Stomach (tissue), 9 donors: ENCODE data around the gene JPH2. TPM values are rescaled to one million over a fixed set of nuclear protein-coding genes. Genes with fewer than 3 reads are reported as not detected.
A peak's percentile ranks its signal among the peaks of the same experiment; 100 is the strongest.

Experiments
- DNase-seq, 2 donors: peaks; one replicate each; pipeline versions ENCODE4 v3.0.0 to v3.0.0-alpha.2; 2013 to 2019
- H3K27ac ChIP-seq, 5 donors: fragments of 200-600 bp in 4 of 5; sonication (generic) in 4 of 5; one replicate each; pipeline ENCODE4 v1.5.1; 2013 to 2019; ENCODE audit warnings: mild to moderate bottlenecking in 1 of 5, moderate library complexity in 1 of 5
- H3K27me3 ChIP-seq, 3 donors: fragments of 200-600 bp; sonication (generic); one replicate each; pipeline ENCODE4 v1.5.1; 2017 to 2019; ENCODE audit warnings: mixed run types in 1 of 3
- H3K36me3 ChIP-seq, 4 donors: fragments of 200-600 bp; sonication (generic); 1 replicate in 3 of 4; 2 replicates in 1 of 4; pipeline ENCODE4 v1.5.1; 2016 to 2019
- H3K4me1 ChIP-seq, 4 donors: fragments of 200-600 bp; sonication (generic); one replicate each; pipeline ENCODE4 v1.5.1; 2016 to 2019
- H3K4me3 ChIP-seq, 4 donors: fragments of 200-600 bp; sonication (generic) in 3 of 4; one replicate each; pipeline ENCODE4 v1.5.1; 2016 to 2019; ENCODE audit warnings: mild to moderate bottlenecking in 1 of 4
- H3K9me3 ChIP-seq, 4 donors: fragments of 200-600 bp; sonication (generic); one replicate each; pipeline ENCODE4 v1.5.1; 2016 to 2019
- CTCF ChIP-seq, 7 experiments: fragments of 450-650 bp in 4 of 7; fragments of 200-600 bp in 3 of 7; sonication (generic) in 3 of 7; IDR thresholded peaks; one replicate each; pipeline ENCODE4 v1.5.1; 2016 to 2019; ENCODE audit warnings: antibody characterized with exemption in 7 of 7, control low read depth in 2 of 7, mild to moderate bottlenecking in 1 of 7
- EP300 ChIP-seq: sonication (generic); formaldehyde crosslinking; IDR thresholded peaks from one replicate; pipeline ENCODE4 v1.6.1; 2017; ENCODE audit warnings: antibody characterized with exemption
- POLR2A ChIP-seq, 4 donors: fragments of 450-650 bp; IDR thresholded peaks; one replicate each; pipeline ENCODE4 v1.6.1; 2016; ENCODE audit warnings: antibody characterized with exemption in 4 of 4, control low read depth in 2 of 4, mild to moderate bottlenecking in 1 of 4, moderate library complexity in 1 of 4
- POLR2AphosphoS5 ChIP-seq, 3 donors: sonication (generic); formaldehyde crosslinking; IDR thresholded peaks; one replicate each; pipeline ENCODE4 v1.6.1; 2016; ENCODE audit warnings: antibody characterized with exemption in 3 of 3
- WGBS, 5 donors: extraction: QIAGEN DNeasy Blood & Tissue Kit in 3 of 5; methylation state at CpG; one replicate each; pipeline versions ENCODE4 v1.1.5 to v1.1.7; 2013 to 2018; 5-methylcytosine and 5-hydroxymethylcytosine counted together
- intact Hi-C: fragments of 100-400 bp; cut with DNase I; formaldehyde crosslinking; loops from one replicate; pipeline ENCODE4 v1.15.1; 2023; ENCODE audit warnings: low total_unique reads
- polyA plus RNA-seq, 3 donors: library from polyadenylated mRNA; stranded (reverse); fragments of 200-250 nt; gene quantifications; one replicate each; pipeline ENCODE4 v1.2.3, GENCODE V29; 2013
- total RNA-seq, 5 donors: library from RNA; depleted of rRNA; stranded (reverse); fragments of >200 nt; gene quantifications; one replicate each; pipeline versions ENCODE4 v1.1.0 to v1.2.3, GENCODE V29; 2014 to 2016
- donor health status: healthy with polysubstance abuse.
- donor health status: Bipolar disorder and iron deficiency.
- donor health status: healthy.

The JPH2 gene
- total and polyA plus RNA-seq, 8 donors, result 0.15 to 51.9 (median 10.9) TPM

GRCh38 chr20:44091026-44091425, 96.0 kb downstream of the JPH2 start:
- intact Hi-C loops, result no loop called here
- DNase-seq, result no peak

DNA sequence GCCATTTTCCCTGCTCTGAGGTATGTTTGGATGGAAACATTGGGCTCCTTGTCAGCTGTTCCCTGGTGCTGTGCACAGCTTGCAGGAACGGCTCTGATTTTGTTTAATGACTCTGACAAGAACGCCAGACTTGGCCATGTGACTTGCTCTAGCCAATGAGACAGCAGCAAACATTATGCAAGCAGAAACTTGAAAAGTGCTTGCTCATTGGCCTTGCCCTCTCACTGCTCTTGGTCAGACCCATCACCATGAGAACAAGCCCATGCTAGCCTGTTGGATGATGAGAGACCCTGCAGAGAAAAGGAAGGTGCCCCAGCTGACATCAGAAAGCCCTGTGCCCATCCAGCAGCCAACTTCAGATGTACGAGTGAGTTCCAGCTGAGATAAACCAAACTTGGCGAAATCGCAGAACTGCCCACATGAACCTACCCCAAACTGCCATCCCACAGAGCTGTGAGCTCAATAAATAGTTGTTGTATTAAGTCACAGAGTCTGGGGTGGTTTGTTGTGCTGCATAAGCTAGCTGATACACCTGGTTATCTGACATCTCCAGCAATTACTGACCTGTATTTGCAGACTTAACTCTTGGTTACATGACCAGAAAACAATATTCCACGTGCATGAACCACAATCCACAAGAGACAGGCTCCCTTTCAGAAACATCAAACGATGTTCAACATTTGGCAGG, 96.9 kb downstream of the JPH2 start:
- Histone ChIP-seq H3K27me3 (peaks cover 0 to 11% (median 0%) of the 10 kb centered on the region in 3 donors), H3K36me3 (no peaks in the 10 kb centered on the region), H3K27ac (no peak overlapping the region), H3K9me3 (no peaks in the 10 kb centered on the region), H3K4me1 (peaks cover 0 to 12% (median 0%) of the 10 kb centered on the region in 4 donors), H3K4me3 (no peak overlapping the region)
- DNase-seq, result peak in 1 of 2 donors; percentile 34
- WGBS, 5 donors, result 60 to 66% (median 61%) methylated on average over 7 of the region's 7 CpGs
- intact Hi-C loops, result loop anchor here (5.0 kb wide), 1 partner anchor 338 kb away; no protein-coding TSS in a partner anchor
- TF ChIP-seq EP300, result no peak
- no peak for TF ChIP-seq POLR2A (IDR thresholded peaks at IDR 0.05)
- no peak for TF ChIP-seq CTCF (IDR thresholded peaks at IDR 0.05)
- no peak for TF ChIP-seq POLR2AphosphoS5 (IDR thresholded peaks at IDR 0.05)

More at GRCh38 chr20:44091026-44091425, 96.0 kb downstream of the JPH2 start:
- WGBS, 5 donors, result 60 to 66% (median 65%) methylated on average over 3 to 4 of the region's 4 CpGs
- Histone ChIP-seq H3K27ac (no peak overlapping the region), H3K9me3 (no peaks in the 10 kb centered on the region), H3K36me3 (no peaks in the 10 kb centered on the region), H3K4me3 (no peak overlapping the region), H3K27me3 (peaks cover 0 to 15% (median 0%) of the 10 kb centered on the region in 3 donors), H3K4me1 (peaks cover 0 to 12% (median 0%) of the 10 kb centered on the region in 4 donors)
- TF ChIP-seq POLR2AphosphoS5 (IDR thresholded peaks at IDR 0.05), result no peak
- no peak for TF ChIP-seq CTCF (IDR thresholded peaks at IDR 0.05)
- no peak for TF ChIP-seq EP300

DNA sequence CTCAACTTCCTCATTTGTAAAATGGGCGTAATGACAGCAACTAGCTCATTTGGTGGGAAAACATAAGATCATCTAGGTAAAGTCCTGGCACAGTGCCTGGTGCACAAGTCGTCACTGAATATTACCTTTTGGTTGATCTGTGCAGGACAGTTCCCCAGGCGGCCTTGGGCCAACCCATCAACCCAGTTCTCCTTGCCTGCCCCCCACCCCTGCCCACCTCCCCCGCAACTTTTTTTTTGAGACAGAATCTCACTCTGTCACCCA, 99.2 kb downstream of the JPH2 start:
- intact Hi-C loops, result loop anchor here (5.0 kb wide), 1 partner anchor 335 kb away; no protein-coding TSS in a partner anchor
- Histone ChIP-seq H3K4me3 (no peak overlapping the region), H3K9me3 (no peaks in the 10 kb centered on the region), H3K4me1 (peaks cover 0 to 12% (median 0%) of the 10 kb centered on the region in 4 donors), H3K36me3 (no peaks in the 10 kb centered on the region), H3K27ac (no peak overlapping the region), H3K27me3 (peaks cover 0 to 1% (median 0%) of the 10 kb centered on the region in 3 donors)
- WGBS, 5 donors, result 85 to 91% (median 90%) methylated on average over 4 of the region's 4 CpGs
- no peak for DNase-seq
- TF ChIP-seq CTCF (IDR thresholded peaks at IDR 0.05) (no peak), EP300 (no peak), POLR2A (IDR thresholded peaks at IDR 0.05) (no peak), POLR2AphosphoS5 (IDR thresholded peaks at IDR 0.05) (no peak)

DNA sequence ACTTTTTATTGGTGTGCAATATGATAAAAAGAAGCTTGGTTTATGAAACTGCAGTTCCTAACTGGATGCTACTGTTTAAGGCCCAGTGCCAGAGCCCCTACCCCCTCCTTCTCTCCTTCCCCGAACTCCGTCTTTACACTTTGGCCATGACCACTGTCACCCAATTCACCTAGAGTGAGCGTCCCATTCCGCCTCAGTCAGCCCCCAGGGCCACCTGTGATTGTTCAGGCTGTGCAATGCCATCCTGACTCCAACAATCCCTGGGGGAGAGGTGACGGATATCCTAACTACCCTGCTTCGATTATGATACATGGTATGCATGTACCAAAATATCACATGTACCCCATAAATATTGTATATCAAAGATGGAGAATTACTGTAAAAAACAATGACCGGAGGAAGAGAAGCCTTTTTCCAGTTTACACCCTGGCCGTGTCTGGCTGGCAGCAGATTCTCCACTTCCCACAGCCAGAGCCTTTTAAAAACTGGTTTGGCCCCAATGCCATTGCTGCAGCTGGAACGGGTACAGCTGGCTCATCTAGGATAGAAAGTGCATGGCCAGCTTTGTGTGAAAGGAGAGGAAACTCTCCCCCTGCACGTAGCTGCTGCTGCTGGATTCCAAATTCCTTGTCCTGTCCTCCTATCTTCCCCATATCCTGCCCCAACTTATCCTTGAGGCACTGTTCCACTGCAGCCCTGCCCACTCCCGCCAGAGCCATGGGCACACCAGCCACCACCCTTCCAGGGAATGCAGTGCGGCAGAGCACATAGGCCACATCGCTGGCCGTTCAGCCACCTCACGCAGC, 99.7 kb downstream of the JPH2 start:
- H3K4me3 ChIP-seq, result no peak overlapping the region
- DNase-seq, result no peak
- no peaks in the 10 kb centered on the region for H3K9me3 ChIP-seq
- TF ChIP-seq POLR2A (IDR thresholded peaks at IDR 0.05), result no peak
- no peak for TF ChIP-seq POLR2AphosphoS5 (IDR thresholded peaks at IDR 0.05)
- no peak for TF ChIP-seq CTCF (IDR thresholded peaks at IDR 0.05)
- TF ChIP-seq EP300, result no peak
- H3K27me3 ChIP-seq, result no peaks in the 10 kb centered on the region
- WGBS, 5 donors, result 74 to 80% (median 78%) methylated on average over 15 of the region's 15 CpGs
- intact Hi-C loops, result loop anchor here (5.0 kb wide), 1 partner anchor 335 kb away; no protein-coding TSS in a partner anchor
- H3K4me1 ChIP-seq, result peaks cover 0 to 12% (median 0%) of the 10 kb centered on the region in 4 donors
- no peak overlapping the region for H3K27ac ChIP-seq
- H3K36me3 ChIP-seq, result no peaks in the 10 kb centered on the region
